NT2/D1 (cell line): ENCODE measurements around the gene IL1RAP.

ENCODE experiments used
- YY1 ChIP-seq: IDR thresholded peaks from 2 replicates; pipeline ENCODE4 v1.6.1; 2011; ENCODE audit not compliant: insufficient read length, insufficient read depth
- ZNF274 ChIP-seq: IDR thresholded peaks from 2 replicates; pipeline ENCODE4 v1.6.1; 2011; ENCODE audit warnings: mild to moderate bottlenecking, low read depth, low read length

DNA sequence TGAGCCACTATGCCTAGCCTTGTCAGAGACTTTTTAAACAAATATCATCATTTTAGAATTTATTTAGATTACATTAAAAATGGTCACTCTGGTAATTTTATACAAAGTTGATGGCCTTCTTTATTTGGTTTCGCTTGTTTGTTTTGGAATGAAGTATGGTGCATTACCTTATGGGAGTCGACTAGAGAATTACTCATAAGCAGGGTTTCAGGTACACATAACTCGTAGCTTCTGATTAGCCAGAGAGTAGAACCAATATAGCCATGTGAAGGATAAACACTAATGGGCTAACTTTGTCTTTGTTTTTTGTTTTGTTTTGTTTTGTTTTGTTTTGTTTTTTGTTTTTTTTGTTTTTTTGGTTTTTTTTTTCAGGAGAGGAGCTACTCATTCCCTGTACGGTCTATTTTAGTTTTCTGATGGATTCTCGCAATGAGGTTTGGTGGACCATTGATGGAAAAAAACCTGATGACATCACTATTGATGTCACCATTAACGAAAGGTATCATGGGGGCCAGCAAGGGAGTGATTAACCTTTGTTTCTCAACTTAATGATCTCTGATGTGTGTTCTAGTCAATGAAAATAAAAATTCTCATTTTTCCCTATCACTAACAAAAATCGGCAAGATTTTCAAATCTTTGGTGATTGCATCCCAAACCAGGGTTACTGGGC, 113.2 kb downstream of the IL1RAP start:
- TF ChIP-seq ZNF274 (no peak), YY1 (no peak)
